ENCODE results near the gene TECTA. TPM values are rescaled to one million over a fixed set of nuclear protein-coding genes. Genes with fewer than 3 reads are reported as not detected.

Gene TECTA
- total RNA-seq, 1 experiment from 2014 or later = 0.41 TPM

GRCh38 chr11:121066623-121067022 lies 34.4 kb upstream of the TECTA start:
- Histone ChIP-seq H3K27me3 (replicated peaks; ENCODE audit: control insufficient read depth, insufficient read depth, low read length) (no peaks in the 10 kb centered on the region), H3K4me3 (ENCODE audit: low read depth, low read length) (no peak overlapping the region), H3K36me3 (ENCODE audit: control insufficient read depth, insufficient read depth, low read length) (0 out of 2 replicates have a peak, but pooled peaks cover 1% of the 10 kb centered on the region), H3K9me3 (no peaks in the 10 kb centered on the region), H3K4me1 (peaks cover 29% of the 10 kb centered on the region)
- H3K27me3 Mint-ChIP-seq (ENCODE audit: insufficient read depth, unreplicated experiment) = no peaks in the 10 kb centered on the region
- H3K9me3 Mint-ChIP-seq (ENCODE audit: unreplicated experiment) = peaks cover 8% of the 10 kb centered on the region
- no peak overlapping the region for H3K4me3 Mint-ChIP-seq (ENCODE audit: unreplicated experiment)
- no peak for DNase-seq
- H3K36me3 Mint-ChIP-seq (ENCODE audit: insufficient read depth, unreplicated experiment) = peaks cover 12% of the 10 kb centered on the region
- TF ChIP-seq, protein P1, sequence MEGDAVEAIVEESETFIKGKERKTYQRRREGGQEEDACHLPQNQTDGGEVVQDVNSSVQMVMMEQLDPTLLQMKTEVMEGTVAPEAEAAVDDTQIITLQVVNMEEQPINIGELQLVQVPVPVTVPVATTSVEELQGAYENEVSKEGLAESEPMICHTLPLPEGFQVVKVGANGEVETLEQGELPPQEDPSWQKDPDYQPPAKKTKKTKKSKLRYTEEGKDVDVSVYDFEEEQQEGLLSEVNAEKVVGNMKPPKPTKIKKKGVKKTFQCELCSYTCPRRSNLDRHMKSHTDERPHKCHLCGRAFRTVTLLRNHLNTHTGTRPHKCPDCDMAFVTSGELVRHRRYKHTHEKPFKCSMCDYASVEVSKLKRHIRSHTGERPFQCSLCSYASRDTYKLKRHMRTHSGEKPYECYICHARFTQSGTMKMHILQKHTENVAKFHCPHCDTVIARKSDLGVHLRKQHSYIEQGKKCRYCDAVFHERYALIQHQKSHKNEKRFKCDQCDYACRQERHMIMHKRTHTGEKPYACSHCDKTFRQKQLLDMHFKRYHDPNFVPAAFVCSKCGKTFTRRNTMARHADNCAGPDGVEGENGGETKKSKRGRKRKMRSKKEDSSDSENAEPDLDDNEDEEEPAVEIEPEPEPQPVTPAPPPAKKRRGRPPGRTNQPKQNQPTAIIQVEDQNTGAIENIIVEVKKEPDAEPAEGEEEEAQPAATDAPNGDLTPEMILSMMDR (IDR thresholded peaks at IDR 0.05; ENCODE audit: insufficient read depth in 1 of 2, low read depth in 1 of 2, low read length in 1 of 2, severe bottlenecking in 1 of 2, unreplicated experiment in 1 of 2) = no peak
- ChIA-PET CTCF (interaction anchor here (0.6 to 2.0 kb wide), 2 partner anchors 128 to 666 kb away, joined by 3 to 10 read pairs; no protein-coding TSS in a partner anchor), POLR2A (no interaction called here)
- BruUV-seq (replicated peaks) = no TSS peak
- H3K4me1 Mint-ChIP-seq (ENCODE audit: low read depth, unreplicated experiment) = peaks cover 39% of the 10 kb centered on the region
- intact Hi-C loops (cut with micrococcal nuclease; ENCODE audit: unreplicated experiment) = loop anchor here (1.0 to 2.0 kb wide), 3 partner anchors 22 to 46 kb away; no protein-coding TSS in a partner anchor
- H3K27ac Mint-ChIP-seq (ENCODE audit: unreplicated experiment) = no peak overlapping the region

DNA sequence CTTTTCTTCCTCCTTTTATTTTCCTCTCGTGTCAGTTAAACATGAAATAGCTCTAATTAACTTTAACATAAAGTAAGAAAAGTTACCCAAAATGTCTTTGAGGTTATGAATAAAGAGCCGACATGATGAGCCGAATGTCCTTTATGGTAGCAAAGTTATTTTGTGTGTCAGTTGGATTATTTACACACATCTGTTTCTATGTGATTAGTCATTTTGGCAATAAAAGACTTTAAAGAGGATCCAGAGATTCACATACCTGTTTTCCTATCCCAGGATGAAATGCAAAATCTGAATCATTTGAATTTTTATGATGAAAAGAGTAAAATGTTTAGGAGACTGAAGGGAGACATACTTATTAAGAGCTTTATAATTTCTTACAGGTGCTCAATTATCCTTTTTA lies 34.0 kb upstream of the TECTA start:
- Mint-ChIP-seq H3K9me3 (ENCODE audit: unreplicated experiment) (peaks cover 8% of the 10 kb centered on the region), H3K4me3 (ENCODE audit: unreplicated experiment) (no peak overlapping the region), H3K4me1 (ENCODE audit: low read depth, unreplicated experiment) (peaks cover 40% of the 10 kb centered on the region), H3K27me3 (ENCODE audit: insufficient read depth, unreplicated experiment) (no peaks in the 10 kb centered on the region), H3K27ac (ENCODE audit: unreplicated experiment) (no peak overlapping the region), H3K36me3 (ENCODE audit: insufficient read depth, unreplicated experiment) (peaks cover 12% of the 10 kb centered on the region)
- intact Hi-C loops (cut with micrococcal nuclease; ENCODE audit: unreplicated experiment) = loop anchor here (1.0 to 2.0 kb wide), 3 partner anchors 22 to 46 kb away; no protein-coding TSS in a partner anchor
- H3K36me3 ChIP-seq (ENCODE audit: control insufficient read depth, insufficient read depth, low read length) = 0 out of 2 replicates have a peak, but pooled peaks cover 1% of the 10 kb centered on the region
- no peak for DNase-seq
- ChIA-PET POLR2A (no interaction called here), CTCF (interaction anchor here (0.6 to 2.0 kb wide), 2 partner anchors 128 to 666 kb away, joined by 3 to 10 read pairs; no protein-coding TSS in a partner anchor)
- no peak overlapping the region for H3K4me3 ChIP-seq (ENCODE audit: low read depth, low read length)
- H3K27me3 ChIP-seq (replicated peaks; ENCODE audit: control insufficient read depth, insufficient read depth, low read length) = no peaks in the 10 kb centered on the region
- peaks cover 29% of the 10 kb centered on the region for H3K4me1 ChIP-seq
- no peaks in the 10 kb centered on the region for H3K9me3 ChIP-seq
- TF ChIP-seq, protein P1 (IDR thresholded peaks at IDR 0.05; ENCODE audit: insufficient read depth in 1 of 2, low read depth in 1 of 2, low read length in 1 of 2, severe bottlenecking in 1 of 2, unreplicated experiment in 1 of 2) = no peak
- BruUV-seq (replicated peaks) = no TSS peak

DNA sequence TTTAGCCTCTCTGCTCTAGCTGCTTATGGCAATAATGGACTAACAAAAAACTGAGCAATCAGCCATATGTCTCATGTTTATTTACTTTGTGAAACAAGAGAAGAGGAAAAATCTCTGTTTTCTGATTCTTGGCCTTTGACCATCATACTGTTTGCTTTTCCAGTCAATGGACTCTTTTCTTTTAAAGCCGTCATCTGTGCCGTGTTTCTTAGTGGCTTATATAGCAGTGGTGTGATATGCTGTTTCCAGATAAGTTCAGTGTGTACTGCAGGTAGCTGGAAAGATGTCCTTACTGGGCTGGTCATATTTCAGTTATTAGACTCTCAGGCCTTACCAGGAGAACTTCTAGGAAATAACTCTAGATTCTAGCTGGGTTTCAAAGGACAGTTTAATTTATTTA lies 33.6 kb upstream of the TECTA start:
- H3K9me3 Mint-ChIP-seq (ENCODE audit: unreplicated experiment) = peaks cover 8% of the 10 kb centered on the region
- no peak overlapping the region for H3K4me3 ChIP-seq (ENCODE audit: low read depth, low read length)
- intact Hi-C loops (cut with micrococcal nuclease; ENCODE audit: unreplicated experiment) = loop anchor here (1.0 to 2.0 kb wide), 3 partner anchors 21 to 45 kb away; no protein-coding TSS in a partner anchor
- H3K27ac Mint-ChIP-seq (ENCODE audit: unreplicated experiment) = peak overlapping the region; percentile 49
- H3K36me3 Mint-ChIP-seq (ENCODE audit: insufficient read depth, unreplicated experiment) = peaks cover 12% of the 10 kb centered on the region
- POLR2A ChIA-PET = interaction anchor here (0.7 kb wide), 1 partner anchor 23 kb away, joined by 4 read pairs; no protein-coding TSS in a partner anchor
- BruUV-seq (replicated peaks) = no TSS peak
- H3K27me3 ChIP-seq (replicated peaks; ENCODE audit: control insufficient read depth, insufficient read depth, low read length) = no peaks in the 10 kb centered on the region
- H3K4me3 Mint-ChIP-seq (ENCODE audit: unreplicated experiment) = no peak overlapping the region
- peaks cover 40% of the 10 kb centered on the region for H3K4me1 Mint-ChIP-seq (ENCODE audit: low read depth, unreplicated experiment)
- DNase-seq = peak; percentile 58 to 71
- H3K36me3 ChIP-seq (ENCODE audit: control insufficient read depth, insufficient read depth, low read length) = 0 out of 2 replicates have a peak, but pooled peaks cover 1% of the 10 kb centered on the region
- CTCF ChIA-PET = interaction anchor here (0.7 to 2.0 kb wide), 2 partner anchors 127 to 153 kb away, joined by 4 to 10 read pairs; no protein-coding TSS in a partner anchor
- TF ChIP-seq, protein P1 (IDR thresholded peaks at IDR 0.05; ENCODE audit: insufficient read depth in 1 of 2, low read depth in 1 of 2, low read length in 1 of 2, severe bottlenecking in 1 of 2, unreplicated experiment in 1 of 2) = no peak
- no peaks in the 10 kb centered on the region for H3K9me3 ChIP-seq
- H3K4me1 ChIP-seq = peaks cover 29% of the 10 kb centered on the region
- no peaks in the 10 kb centered on the region for H3K27me3 Mint-ChIP-seq (ENCODE audit: insufficient read depth, unreplicated experiment)

All from Caco-2 (cell line).